UCSD-AML1 (cell line): ENCODE results near the gene SLC25A51.

Source experiments
- DNase-seq: peaks from one replicate; lab custom pipeline; 2025; ENCODE audit not compliant: unreplicated experiment; lab: John Stamatoyannopoulos, UW

The SLC25A51 gene

DNA sequence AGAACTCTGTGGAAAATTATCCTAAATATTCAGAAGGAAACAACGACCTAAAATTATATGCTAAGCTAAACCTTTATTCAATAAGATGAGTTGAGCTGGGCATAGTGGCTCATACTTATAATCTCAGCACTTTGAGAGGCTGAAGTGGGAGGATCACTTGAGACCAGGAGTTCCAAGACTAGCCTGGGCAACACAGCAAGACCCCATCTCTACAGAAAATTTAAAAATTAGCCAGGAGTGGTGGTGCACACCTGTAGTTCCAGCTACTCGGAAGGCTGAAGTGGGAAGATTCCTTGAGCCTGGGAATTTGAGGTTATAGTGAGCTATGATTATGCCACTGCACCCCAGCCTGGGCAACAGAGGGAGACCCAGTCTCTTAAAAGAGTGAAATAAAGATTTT lies 51.7 kb downstream of the SLC25A51 start:
- no peak for DNase-seq

GRCh38 chr9:37840560-37841194 lies 63.2 kb downstream of the SLC25A51 start:
- DNase-seq: no peak

DNA sequence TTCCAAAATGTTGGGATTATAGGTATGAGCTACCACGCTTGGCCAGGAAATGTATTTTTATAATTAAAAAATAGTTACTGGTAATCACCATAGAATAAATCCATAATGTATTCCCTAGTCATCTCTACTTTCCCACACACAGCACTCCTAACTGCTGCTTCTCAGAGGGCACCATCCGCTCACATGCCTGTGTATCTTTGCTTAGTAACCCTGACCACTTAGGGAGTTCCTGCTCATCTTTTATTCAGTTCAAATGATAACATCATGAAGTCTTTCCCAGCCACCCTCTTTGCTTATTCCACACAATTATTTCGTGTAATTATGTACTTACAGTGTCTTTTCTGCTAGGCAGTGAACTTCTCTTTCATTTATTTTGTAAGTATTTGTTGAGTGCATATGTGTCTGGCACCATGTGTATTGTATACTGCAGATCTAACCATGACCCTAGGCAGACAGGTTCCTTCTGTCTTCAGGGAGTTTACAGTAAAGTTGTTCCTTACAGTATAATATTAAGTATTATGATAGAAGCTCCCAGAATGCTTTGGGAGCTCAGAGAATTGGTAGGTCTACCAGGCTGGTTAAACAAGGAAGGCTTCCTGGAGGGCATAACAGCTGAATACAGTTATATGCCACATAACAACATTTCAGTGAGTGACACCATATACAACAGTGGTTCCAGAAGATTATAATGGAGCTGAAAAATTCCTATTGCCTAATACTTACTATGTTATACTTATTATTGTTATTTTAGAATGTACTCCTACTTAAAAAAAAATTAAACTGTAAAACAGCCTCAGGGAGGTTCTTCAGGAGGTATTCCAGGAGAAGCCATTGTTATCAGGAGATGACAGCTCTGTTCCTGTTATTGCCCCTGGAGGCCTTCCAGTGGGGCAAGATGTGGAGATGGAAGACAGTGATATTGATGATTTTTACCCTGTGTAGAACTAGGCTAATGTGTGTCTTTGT lies 64.1 kb downstream of the SLC25A51 start:
- no peak for DNase-seq
